SJCRH30 (cell line): ENCODE data around the gene ZACN. TPM values are rescaled to one million over a fixed set of nuclear protein-coding genes. Genes with fewer than 3 reads are reported as not detected.
"Not testable (repeated sequence)": the region's sequence is repeated elsewhere in the genome, so short reads cannot be mapped to it uniquely, and the experiment has no call there.

Experiments
- DNase-seq, 2 experiments: peaks; one replicate each; pipeline ENCODE4 v3.0.0-alpha.2; 2015 to 2020
- H3K27ac ChIP-seq: fragments of 250-450 bp; sonication (Bioruptor Pico); 2 replicates; pipeline ENCODE4 v1.5.1; 2020; ENCODE audit warnings: mild to moderate bottlenecking, moderate library complexity
- H3K27me3 ChIP-seq: fragments of 250-450 bp; sonication (Bioruptor Pico); 2 replicates; pipeline ENCODE4 v1.5.1; 2020; ENCODE audit warnings: mild to moderate bottlenecking, moderate library complexity
- H3K36me3 ChIP-seq: fragments of 250-450 bp; sonication (Bioruptor Pico); 2 replicates; pipeline ENCODE4 v1.5.1; 2020; ENCODE audit warnings: mild to moderate bottlenecking, moderate library complexity
- H3K4me1 ChIP-seq: fragments of 250-450 bp; sonication (Bioruptor Pico); 2 replicates; pipeline ENCODE4 v1.5.1; 2020; ENCODE audit warnings: mild to moderate bottlenecking, moderate library complexity
- H3K4me3 ChIP-seq: fragments of 250-450 bp; sonication (Bioruptor Pico); 2 replicates; pipeline ENCODE4 v1.5.1; 2020; ENCODE audit warnings: mild to moderate bottlenecking, moderate library complexity
- H3K9me3 ChIP-seq: fragments of 250-450 bp; sonication (Bioruptor Pico); replicated peaks from 2 replicates; pipeline ENCODE4 v1.5.1; 2020; ENCODE audit warnings: mild to moderate bottlenecking, moderate library complexity
- total RNA-seq: library from RNA; depleted of rRNA; stranded (reverse); fragments of >200 nt; shearing (Covaris generic); gene quantifications from 2 replicates; pipeline ENCODE4 v1.2.3, GENCODE V29; 2014; rRNA removed

Gene ZACN
- total RNA-seq = 0.14 and 0.25 TPM in 2 replicates

GRCh38 chr17:76078860-76079534 lies at the start of gene ZACN:
Gene ZACN, plus strand, starts transcription at chr17:76079182. Its CDS starts 83 bp downstream, at chr17:76079265.
- Histone ChIP-seq H3K4me1 (peaks cover 13% of the 10 kb centered on the region; the same call in 1 of the 2 replicates), H3K27me3 (peaks cover 4% of the 10 kb centered on the region)
- peak in 1 of 2 experiments; percentile 31 for DNase-seq

GRCh38 chr17:76032073-76032779 lies 46.8 kb upstream of the ZACN start:
- H3K27ac ChIP-seq = no peak overlapping the region
- no peak overlapping the region for H3K4me3 ChIP-seq
- DNase-seq = no peak
- no peaks in the 10 kb centered on the region for H3K36me3 ChIP-seq
- no peaks in the 10 kb centered on the region for H3K27me3 ChIP-seq
- peaks cover 17% of the 10 kb centered on the region; the same call in 1 of the 2 replicates for H3K4me1 ChIP-seq
- H3K9me3 ChIP-seq = no peaks in the 10 kb centered on the region

More at GRCh38 chr17:76078860-76079534, at the start of gene ZACN:
- Histone ChIP-seq H3K9me3 (no peaks in the 10 kb centered on the region), H3K4me3 (no peak within 1 kb of the TSS), H3K27ac (no peak within 1 kb of the TSS), H3K36me3 (no peaks in the 10 kb centered on the region; the same call in none of the 2 replicates)

DNA sequence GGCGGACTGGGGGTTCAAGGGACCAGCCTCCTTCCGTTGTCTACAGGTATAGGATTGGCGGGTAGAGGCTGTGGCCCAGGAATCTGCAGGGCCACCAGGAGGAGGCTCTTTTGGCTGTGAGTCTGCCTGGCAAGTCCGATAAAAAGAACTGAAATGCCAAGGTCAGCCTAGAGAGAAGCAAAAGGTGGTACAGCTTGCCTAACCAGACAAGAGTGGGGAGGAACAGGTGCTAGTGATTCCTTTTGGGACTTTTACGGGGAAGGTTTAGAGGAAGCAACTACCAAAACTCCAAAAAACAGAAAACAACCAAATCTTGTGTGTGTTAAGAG lies 46.2 kb upstream of the ZACN start:
- Histone ChIP-seq H3K27me3 (no peaks in the 10 kb centered on the region), H3K4me1 (peaks cover 16% of the 10 kb centered on the region), H3K36me3 (no peaks in the 10 kb centered on the region), H3K9me3 (no peaks in the 10 kb centered on the region), H3K27ac (no peak overlapping the region), H3K4me3 (no peak overlapping the region)
- no peak for DNase-seq

- H3K27me3 ChIP-seq = no peaks in the 10 kb centered on the region
- peaks cover 18% of the 10 kb centered on the region for H3K4me1 ChIP-seq
- H3K27ac ChIP-seq = no peak overlapping the region
- no peak for DNase-seq
- no peak overlapping the region for H3K4me3 ChIP-seq
- no peaks in the 10 kb centered on the region; the same call in 1 of the 2 replicates for H3K36me3 ChIP-seq
- no peaks in the 10 kb centered on the region for H3K9me3 ChIP-seq
Measured at GRCh38 chr17:76033139-76033538, 45.8 kb upstream of the ZACN start.

GRCh38 chr17:76034428-76035350 lies 44.3 kb upstream of the ZACN start:
- Histone ChIP-seq H3K9me3 (no peaks in the 10 kb centered on the region), H3K27ac (no peak overlapping the region), H3K36me3 (peaks cover 15% of the 10 kb centered on the region), H3K4me3 (no peak overlapping the region), H3K4me1 (peaks cover 7% of the 10 kb centered on the region), H3K27me3 (no peaks in the 10 kb centered on the region)
- no peak for DNase-seq

DNA sequence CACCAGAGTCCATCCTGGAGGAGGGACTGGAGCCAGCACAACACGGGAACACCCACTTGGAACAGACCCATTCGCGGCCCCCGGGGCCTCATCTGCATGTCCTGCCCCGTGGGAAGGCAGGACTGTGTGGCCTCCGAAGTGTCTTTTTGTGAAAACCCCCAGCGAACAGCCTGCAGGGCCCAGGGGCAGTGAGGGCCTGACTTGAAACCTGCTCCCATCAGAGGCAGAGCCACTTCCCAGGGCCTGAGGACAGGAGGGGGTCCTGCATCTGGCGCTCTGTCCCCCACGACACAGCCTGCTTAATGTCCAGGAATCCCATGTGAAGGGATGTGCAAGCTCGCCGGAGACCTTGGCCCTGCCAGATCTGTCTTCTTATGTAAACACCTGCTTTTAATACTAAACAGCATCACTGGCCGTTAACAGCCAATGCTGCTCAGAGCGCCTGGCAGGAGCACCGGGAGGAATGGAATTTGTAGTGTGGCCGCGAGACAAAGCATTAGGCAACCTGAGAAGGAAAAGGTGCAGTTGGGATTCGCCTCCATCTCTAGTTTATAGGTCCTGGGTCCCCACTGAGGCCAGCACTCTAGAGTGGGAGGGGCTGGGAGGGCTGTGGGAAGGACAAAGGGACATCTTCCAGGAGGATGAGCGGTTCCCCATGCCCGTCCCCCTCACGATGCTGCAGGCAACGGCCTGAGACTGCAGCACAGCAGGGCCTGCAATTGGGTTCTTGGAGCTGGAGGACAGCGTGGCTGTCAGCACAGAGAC lies 42.3 kb upstream of the ZACN start:
- Histone ChIP-seq H3K4me3 (no peak overlapping the region), H3K4me1 (peaks cover 3% of the 10 kb centered on the region; the same call in 1 of the 2 replicates), H3K27ac (no peak overlapping the region), H3K27me3 (no peaks in the 10 kb centered on the region), H3K36me3 (peaks cover 35% of the 10 kb centered on the region), H3K9me3 (no peaks in the 10 kb centered on the region)
- no peak for DNase-seq

GRCh38 chr17:76038050-76038449 lies 40.9 kb upstream of the ZACN start:
- Histone ChIP-seq H3K27ac (peak overlapping the region; percentile 43), H3K4me1 (peaks cover 3% of the 10 kb centered on the region; the same call in 1 of the 2 replicates), H3K27me3 (no peaks in the 10 kb centered on the region), H3K4me3 (no peak overlapping the region), H3K9me3 (no peaks in the 10 kb centered on the region), H3K36me3 (peaks cover 48% of the 10 kb centered on the region)
- peak; percentile 69 to 72 for DNase-seq

DNA sequence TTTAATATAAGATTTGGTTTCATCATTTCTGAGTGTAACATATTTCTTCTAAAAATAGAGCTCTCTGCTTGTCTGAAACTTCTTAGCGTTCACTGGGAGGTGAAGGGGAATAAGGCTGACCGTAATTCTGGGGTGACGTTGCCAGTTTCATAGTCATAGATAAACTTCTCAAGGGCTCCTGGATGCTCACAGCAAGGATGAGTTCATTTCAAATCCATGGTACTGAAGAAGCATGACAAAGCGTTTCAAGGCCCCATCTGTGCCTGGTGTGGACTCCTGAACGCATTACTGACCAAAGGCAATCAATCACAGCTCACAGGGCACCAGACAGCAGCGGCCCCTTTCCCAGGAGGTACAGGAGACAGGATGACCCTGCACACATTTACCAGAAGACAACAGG lies 39.9 kb upstream of the ZACN start:
- no peaks in the 10 kb centered on the region for H3K27me3 ChIP-seq
- H3K4me3 ChIP-seq = no peak overlapping the region
- no peak overlapping the region for H3K27ac ChIP-seq
- no peaks in the 10 kb centered on the region for H3K9me3 ChIP-seq
- H3K4me1 ChIP-seq = peaks cover 3% of the 10 kb centered on the region; the same call in 1 of the 2 replicates
- DNase-seq = no peak
- peaks cover 58% of the 10 kb centered on the region for H3K36me3 ChIP-seq

- Histone ChIP-seq H3K4me3 (no peak overlapping the region), H3K36me3 (peaks cover 69% of the 10 kb centered on the region), H3K27ac (no peak overlapping the region), H3K9me3 (no peaks in the 10 kb centered on the region), H3K4me1 (peaks cover 3% of the 10 kb centered on the region; the same call in 1 of the 2 replicates), H3K27me3 (no peaks in the 10 kb centered on the region)
- DNase-seq = no peak
Measured at GRCh38 chr17:76040376-76040775, 38.6 kb upstream of the ZACN start.

- DNase-seq, H3K27me3 ChIP-seq, H3K4me1 ChIP-seq, H3K4me3 ChIP-seq, H3K9me3 ChIP-seq, H3K27ac ChIP-seq: not testable (repeated sequence)
- H3K36me3 ChIP-seq = peaks cover 94% of the 10 kb centered on the region
Measured at GRCh38 chr17:76042868-76043267, 36.1 kb upstream of the ZACN start.

DNA sequence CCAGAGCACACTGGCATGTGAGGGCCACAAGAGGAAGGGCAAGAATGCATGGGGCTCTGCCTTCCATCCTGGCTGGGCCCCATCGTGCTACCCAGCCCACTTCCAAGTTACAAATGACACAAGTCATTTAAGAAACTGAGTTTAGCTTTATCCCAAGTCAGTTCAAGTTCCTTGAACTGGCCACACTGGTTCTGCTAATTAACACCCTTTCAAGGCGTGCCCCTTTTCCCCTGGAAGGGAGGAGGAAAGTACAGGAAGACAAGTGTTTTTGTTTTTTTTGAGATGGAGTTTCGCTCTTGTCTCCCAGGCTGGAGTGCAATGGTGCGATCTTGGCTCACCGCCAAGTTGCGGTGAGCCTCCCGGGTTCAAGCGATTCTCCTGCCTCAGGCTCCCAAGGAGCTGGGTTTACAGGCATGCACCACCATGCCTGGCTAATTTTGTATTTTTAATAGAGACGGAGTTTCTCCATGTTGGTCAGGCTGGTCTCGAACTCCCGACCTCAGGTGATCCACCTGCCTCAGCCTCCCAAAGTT lies 34.4 kb upstream of the ZACN start:
- H3K27ac ChIP-seq, DNase-seq, H3K27me3 ChIP-seq, H3K4me3 ChIP-seq, H3K9me3 ChIP-seq: not testable (repeated sequence)
- peaks cover 18% of the 10 kb centered on the region for H3K4me1 ChIP-seq
- peaks cover 90% of the 10 kb centered on the region for H3K36me3 ChIP-seq

DNA sequence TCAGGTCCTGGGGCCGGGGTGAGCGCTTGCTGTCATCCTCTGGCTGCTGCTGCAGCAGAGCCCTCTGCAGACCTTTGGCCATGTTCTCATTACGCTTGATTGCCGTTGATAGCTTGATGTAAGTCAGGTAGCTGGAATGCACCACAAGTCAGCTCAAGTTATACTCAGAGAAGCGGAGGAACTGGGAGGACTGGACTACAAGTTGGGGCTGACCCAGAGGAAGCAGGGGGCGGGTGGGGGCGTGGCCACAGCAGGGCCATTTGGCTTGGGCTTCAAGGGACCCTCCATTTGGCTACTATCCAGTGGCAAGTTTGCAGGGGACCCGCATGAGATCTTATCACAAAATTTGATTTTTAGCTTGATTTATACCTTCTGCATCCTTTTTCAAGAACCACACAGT lies 32.9 kb upstream of the ZACN start:
- Histone ChIP-seq H3K9me3 (no peaks in the 10 kb centered on the region), H3K27ac (no peak overlapping the region), H3K27me3 (no peaks in the 10 kb centered on the region), H3K4me1 (peaks cover 30% of the 10 kb centered on the region), H3K4me3 (no peak overlapping the region), H3K36me3 (peaks cover 88% of the 10 kb centered on the region)
- no peak for DNase-seq

- peak in 1 of 2 experiments; percentile 42 for DNase-seq
- H3K4me1 ChIP-seq = peaks cover 30% of the 10 kb centered on the region
- H3K4me3 ChIP-seq = no peak overlapping the region
- peak overlapping the region; percentile 80 for H3K27ac ChIP-seq
- H3K27me3 ChIP-seq = no peaks in the 10 kb centered on the region
- peaks cover 82% of the 10 kb centered on the region for H3K36me3 ChIP-seq
- no peaks in the 10 kb centered on the region for H3K9me3 ChIP-seq
Measured at GRCh38 chr17:76048025-76048605, 30.9 kb upstream of the ZACN start.
